H1 (cell line): ENCODE measurements around the gene EFCAB8. TPM values are rescaled to one million over a fixed set of nuclear protein-coding genes. Genes with fewer than 3 reads are reported as not detected.

Source experiments
- ATF3 ChIP-seq: IDR thresholded peaks from 2 replicates; pipeline ENCODE4 v1.6.1; 2011; ENCODE audit warnings: low read depth, mild to moderate bottlenecking, low read length; ENCODE audit not compliant: insufficient read depth
- BCL11A ChIP-seq, 2 experiments: IDR thresholded peaks; one replicate each; pipeline ENCODE4 v1.6.1; 2011; ENCODE audit warnings: low read depth in 2 of 2, low read length in 2 of 2, mild to moderate bottlenecking in 2 of 2
- CBX8 ChIP-seq: fragments of 300-800, 300-1000 bp; sonication (generic); IDR thresholded peaks from 2 replicates; pipeline ENCODE4 v1.7.1; 2016; ENCODE audit warnings: low read depth, low read length, borderline replicate concordance
- CHD7 ChIP-seq: fragments of 300-600 bp; sonication (generic); IDR thresholded peaks from 2 replicates; pipeline ENCODE4 v1.7.1; 2012; ENCODE audit warnings: low read length, moderate library complexity, mild to moderate bottlenecking, inconsistent platforms; ENCODE audit not compliant: insufficient replicate concordance
- CTBP2 ChIP-seq: IDR thresholded peaks from 2 replicates; pipeline ENCODE4 v1.7.0; 2011; ENCODE audit warnings: borderline replicate concordance, mild to moderate bottlenecking, moderate library complexity, mixed read lengths, low read length; ENCODE audit not compliant: insufficient read depth, insufficient read length
- JUN ChIP-seq: IDR thresholded peaks from 2 replicates; pipeline ENCODE4 v1.6.1; 2011; ENCODE audit warnings: low read depth, mild to moderate bottlenecking, improper control_type of control experiment, low read length
- NANOG ChIP-seq: IDR thresholded peaks from 2 replicates; pipeline ENCODE4 v1.6.1; 2011; ENCODE audit warnings: low read length, low read depth, mild to moderate bottlenecking, inconsistent platforms; ENCODE audit not compliant: insufficient read depth, poor library complexity, severe bottlenecking
- NRF1 ChIP-seq: IDR thresholded peaks from 2 replicates; pipeline ENCODE4 v1.6.1; 2011; ENCODE audit warnings: mild to moderate bottlenecking, low read depth, low read length, improper control_type of control experiment
- POU5F1 ChIP-seq: IDR thresholded peaks from 2 replicates; pipeline ENCODE4 v1.6.1; 2011; ENCODE audit warnings: low read depth, mild to moderate bottlenecking, low read length, moderate library complexity
- polyA plus RNA-seq, 7 experiments: library from polyadenylated mRNA; depleted of rRNA in 3 of 7; stranded (reverse) in 5 of 7; unstranded in 2 of 7; fragments of >200 nt in 5 of 7; fragments of 200-250 nt in 2 of 7; gene quantifications; 1 replicate in 5 of 7; 2 replicates in 1 of 7; 4 replicates in 1 of 7; pipeline versions ENCODE4 v1.2.1 to v1.2.3, GENCODE V29; 2011 to 2013; ENCODE audit warnings: missing spikeins in 2 of 7, mixed read lengths in 2 of 7
- total RNA-seq: library from RNA; stranded (reverse); fragmentation: NEBNext Ultra II Directional; extraction: Animal tissue kit (Norgen Biotek cat#: 25700); gene quantifications from 2 replicates; pipeline ENCODE4 v1.2.1, GENCODE V29; 2021
- TF ChIP-seq, protein P1 (sequence below): IDR thresholded peaks from 2 replicates; pipeline ENCODE4 v1.6.1; 2012; ENCODE audit warnings: inconsistent platforms

Gene EFCAB8
- total and polyA plus RNA-seq, 2 of the 8 experiments (the other 6 are each of a cell fraction or from before 2014, with no cell fraction given), result 0.06 to 0.20 TPM

DNA sequence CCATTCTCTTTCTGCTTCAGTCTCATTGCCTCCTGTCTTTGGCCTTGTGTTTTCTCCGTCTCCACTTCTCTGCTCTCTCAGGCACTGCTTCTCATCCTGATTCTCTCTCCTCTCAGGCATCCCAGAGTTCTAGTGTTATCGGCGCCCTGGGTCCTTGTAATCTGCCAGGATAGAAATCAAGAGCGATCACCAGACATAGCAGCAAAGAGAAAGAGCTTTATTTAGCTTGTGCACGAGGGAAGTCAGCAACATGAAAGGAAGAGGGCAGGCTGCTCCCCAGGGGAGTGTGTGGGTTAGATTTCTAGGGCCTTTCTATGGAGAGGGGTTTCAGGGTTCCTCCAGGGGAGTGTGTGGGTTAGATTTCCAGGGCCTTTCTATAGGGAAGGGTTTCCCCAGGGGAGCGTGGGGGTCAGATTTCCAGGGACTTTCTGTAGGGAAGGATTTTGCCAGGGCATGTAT, 113.0 kb downstream of the EFCAB8 start (continued):
- no peak for TF ChIP-seq JUN
- TF ChIP-seq CTBP2, result no peak
- TF ChIP-seq CBX8, result no peak
- no peak for TF ChIP-seq CHD7
- TF ChIP-seq, protein P1, sequence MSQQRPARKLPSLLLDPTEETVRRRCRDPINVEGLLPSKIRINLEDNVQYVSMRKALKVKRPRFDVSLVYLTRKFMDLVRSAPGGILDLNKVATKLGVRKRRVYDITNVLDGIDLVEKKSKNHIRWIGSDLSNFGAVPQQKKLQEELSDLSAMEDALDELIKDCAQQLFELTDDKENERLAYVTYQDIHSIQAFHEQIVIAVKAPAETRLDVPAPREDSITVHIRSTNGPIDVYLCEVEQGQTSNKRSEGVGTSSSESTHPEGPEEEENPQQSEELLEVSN, result no peak
- no peak for TF ChIP-seq ATF3
- no peak for TF ChIP-seq NRF1
- no peak for TF ChIP-seq BCL11A (IDR thresholded peaks at IDR 0.05; ENCODE audit: low read depth in 2 of 2, low read length in 2 of 2)
- TF ChIP-seq NANOG, result no peak
- no peak for TF ChIP-seq POU5F1
